Lung (tissue), 12 donors: ENCODE measurements around the gene RTL9. TPM values are rescaled to one million over a fixed set of nuclear protein-coding genes. Genes with fewer than 3 reads are reported as not detected.

Experiments used
- ATAC-seq: fragments of 200-7000 bp; cut with Tn5 transposase; one replicate; pipeline ENCODE4 v1.9.1; 2020; ENCODE audit warnings: moderate number of reproducible peaks; ENCODE audit not compliant: insufficient read depth, low FRiP score
- DNase-seq, 3 donors: peaks; one replicate each; pipeline ENCODE4 v3.0.0-alpha.2; 2013 to 2017
- H3K27ac ChIP-seq, 2 donors: one replicate each; pipeline ENCODE4 v1.5.1; 2013; ENCODE audit warnings: mild to moderate bottlenecking in 2 of 2, moderate library complexity in 2 of 2, control low read depth in 1 of 2, inconsistent platforms in 1 of 2, low read depth in 1 of 2, low read length in 1 of 2
- H3K27me3 ChIP-seq, 3 donors: one replicate each; pipeline ENCODE4 v1.5.1; 2013; ENCODE audit warnings: low read length in 2 of 3; ENCODE audit not compliant: control insufficient read depth in 3 of 3, insufficient read depth in 3 of 3
- H3K36me3 ChIP-seq, 4 donors: one replicate each; pipeline ENCODE4 v1.5.1; 2013; ENCODE audit warnings: low read length in 4 of 4, mild to moderate bottlenecking in 1 of 4, moderate library complexity in 1 of 4; ENCODE audit not compliant: control insufficient read depth in 4 of 4, insufficient read depth in 4 of 4
- H3K4me1 ChIP-seq, 5 donors: one replicate each; pipeline ENCODE4 v1.5.1; 2013; ENCODE audit warnings: low read length in 5 of 5, mild to moderate bottlenecking in 2 of 5, moderate library complexity in 1 of 5; ENCODE audit not compliant: control insufficient read depth in 5 of 5, insufficient read depth in 5 of 5
- H3K4me3 ChIP-seq: one replicate; pipeline ENCODE4 v1.5.1; 2013; ENCODE audit warnings: mild to moderate bottlenecking, control low read depth, moderate library complexity
- H3K9ac ChIP-seq, 2 donors: one replicate each; pipeline ENCODE4 v1.5.1; 2013; ENCODE audit warnings: low read length in 2 of 2, control low read depth in 1 of 2; ENCODE audit not compliant: insufficient read depth in 1 of 2
- H3K9me3 ChIP-seq, 4 donors: one replicate each; pipeline ENCODE4 v1.5.1; 2013; ENCODE audit warnings: low read length in 3 of 4, mild to moderate bottlenecking in 1 of 4, moderate library complexity in 1 of 4; ENCODE audit not compliant: control insufficient read depth in 4 of 4, insufficient read depth in 3 of 4
- WGBS, 2 donors: extraction: QIAGEN DNeasy Blood & Tissue Kit; methylation state at CpG; one replicate each; pipeline ENCODE4 v1.1.7; 2013; 5-methylcytosine and 5-hydroxymethylcytosine counted together
- polyA plus RNA-seq, 2 donors: library from polyadenylated mRNA; stranded (reverse); fragments of 200-250 nt; gene quantifications; one replicate each; pipeline ENCODE4 v1.2.1, GENCODE V29; 2013
- total RNA-seq, 2 donors: library from RNA; depleted of rRNA in 1 of 2; stranded (reverse); fragments of >200 nt in 1 of 2; gene quantifications; one replicate each; pipeline ENCODE4 v1.2.1, GENCODE V29; 2014 to 2021
- TF ChIP-seq, protein P1 (sequence below): IDR thresholded peaks from 2 replicates; pipeline ENCODE4 v1.5.1; 2012; ENCODE audit warnings: mild to moderate bottlenecking; ENCODE audit errors: control extremely low read depth, extremely low read depth
- donor health status: control.
- donor health status: control.
- donor health status: Bipolar disorder and iron deficiency.
- donor health status: healthy.
- donor health status: DM: yes; HTN: yes; CAD: no.

The RTL9 gene
- total and polyA plus RNA-seq, 4 donors, result 0.02 to 0.34 (median 0.06) TPM

GRCh38 chrX:110401135-110401534, 42.5 kb downstream of the RTL9 start:
- H3K27ac ChIP-seq, result no peak overlapping the region
- H3K36me3 ChIP-seq, result no peaks in the 10 kb centered on the region
- no peak overlapping the region for H3K4me3 ChIP-seq
- TF ChIP-seq, protein P1, sequence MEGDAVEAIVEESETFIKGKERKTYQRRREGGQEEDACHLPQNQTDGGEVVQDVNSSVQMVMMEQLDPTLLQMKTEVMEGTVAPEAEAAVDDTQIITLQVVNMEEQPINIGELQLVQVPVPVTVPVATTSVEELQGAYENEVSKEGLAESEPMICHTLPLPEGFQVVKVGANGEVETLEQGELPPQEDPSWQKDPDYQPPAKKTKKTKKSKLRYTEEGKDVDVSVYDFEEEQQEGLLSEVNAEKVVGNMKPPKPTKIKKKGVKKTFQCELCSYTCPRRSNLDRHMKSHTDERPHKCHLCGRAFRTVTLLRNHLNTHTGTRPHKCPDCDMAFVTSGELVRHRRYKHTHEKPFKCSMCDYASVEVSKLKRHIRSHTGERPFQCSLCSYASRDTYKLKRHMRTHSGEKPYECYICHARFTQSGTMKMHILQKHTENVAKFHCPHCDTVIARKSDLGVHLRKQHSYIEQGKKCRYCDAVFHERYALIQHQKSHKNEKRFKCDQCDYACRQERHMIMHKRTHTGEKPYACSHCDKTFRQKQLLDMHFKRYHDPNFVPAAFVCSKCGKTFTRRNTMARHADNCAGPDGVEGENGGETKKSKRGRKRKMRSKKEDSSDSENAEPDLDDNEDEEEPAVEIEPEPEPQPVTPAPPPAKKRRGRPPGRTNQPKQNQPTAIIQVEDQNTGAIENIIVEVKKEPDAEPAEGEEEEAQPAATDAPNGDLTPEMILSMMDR, result no peak
- peaks cover 0 to 7% (median 0%) of the 10 kb centered on the region in 4 donors for H3K9me3 ChIP-seq
- H3K9ac ChIP-seq, result no peak overlapping the region
- 77 to 94% methylated on average over 3 of the region's 3 CpGs for WGBS, 2 donors
- ATAC-seq, result no peak
- no peaks in the 10 kb centered on the region for H3K4me1 ChIP-seq
- DNase-seq, result no peak
- peaks cover 4 to 62% (median 7%) of the 10 kb centered on the region in 3 donors for H3K27me3 ChIP-seq

DNA sequence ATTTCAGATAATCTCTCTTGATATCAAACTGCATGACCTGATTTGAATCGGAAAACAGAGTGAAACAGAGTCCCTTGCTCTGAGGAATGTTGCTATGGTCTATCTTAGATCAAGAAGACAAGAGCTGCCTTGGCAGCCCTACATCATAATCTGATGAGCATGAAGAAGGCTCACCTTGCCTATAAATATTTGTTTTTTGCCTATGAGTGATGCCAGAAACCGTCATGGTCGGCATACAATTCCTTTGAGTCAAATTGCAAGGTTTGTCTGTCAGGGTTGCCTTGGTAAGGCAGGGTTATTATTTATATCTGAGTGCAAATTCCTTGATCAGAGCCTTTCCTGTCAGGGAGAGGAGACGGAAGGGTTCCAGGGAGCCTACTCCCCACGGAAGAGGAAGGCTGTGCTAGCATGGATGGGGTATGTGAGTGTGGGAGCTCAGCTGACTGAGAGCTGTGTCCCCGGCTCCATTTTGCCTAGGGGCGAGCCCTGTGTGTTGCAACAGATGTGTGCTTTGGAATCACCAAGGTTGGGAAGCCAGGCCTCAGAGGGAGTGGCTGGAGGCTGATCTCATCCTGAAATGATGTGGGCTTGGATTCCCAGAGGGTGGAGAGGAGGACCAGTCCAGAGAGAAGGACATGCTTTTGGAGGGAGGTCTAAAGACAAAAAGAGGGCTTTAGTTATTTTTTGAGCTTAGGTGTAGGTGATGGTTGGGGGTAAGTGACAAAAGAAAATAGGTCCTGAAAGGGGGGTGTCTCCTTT, 43.6 kb downstream of the RTL9 start:
- H3K27me3 ChIP-seq, result peaks cover 3 to 56% (median 8%) of the 10 kb centered on the region in 3 donors
- no peaks in the 10 kb centered on the region for H3K4me1 ChIP-seq
- ATAC-seq (no peak), DNase-seq (no peak)
- H3K27ac ChIP-seq, result no peak overlapping the region
- H3K4me3 ChIP-seq, result no peak overlapping the region
- WGBS, 2 donors, result 59 to 81% methylated on average over 7 of the region's 7 CpGs
- H3K9me3 ChIP-seq, result peaks cover 0 to 6% (median 0%) of the 10 kb centered on the region in 4 donors
- no peaks in the 10 kb centered on the region for H3K36me3 ChIP-seq
- TF ChIP-seq, protein P1, result no peak
- no peak overlapping the region for H3K9ac ChIP-seq

GRCh38 chrX:110402850-110403221, 44.2 kb downstream of the RTL9 start:
- H3K27ac ChIP-seq, result no peak overlapping the region
- ATAC-seq, result no peak

More at GRCh38 chrX:110402850-110403221, 44.2 kb downstream of the RTL9 start:
- WGBS, 2 donors, result 22 to 25% methylated on average over 1 of the region's 1 CpG
- DNase-seq, result no peak
- no peak overlapping the region for H3K4me3 ChIP-seq
- TF ChIP-seq, protein P1, result no peak
- peaks cover 0 to 51% (median 6%) of the 10 kb centered on the region in 3 donors for H3K27me3 ChIP-seq
- H3K4me1 ChIP-seq, result no peaks in the 10 kb centered on the region
- H3K36me3 ChIP-seq, result no peaks in the 10 kb centered on the region
- H3K9me3 ChIP-seq, result peaks cover 0 to 4% (median 0%) of the 10 kb centered on the region in 4 donors
- no peak overlapping the region for H3K9ac ChIP-seq
